Neural progenitor cell (in vitro differentiated cells): Measurements from ENCODE around the gene KLHL30. TPM values are rescaled to one million over a fixed set of nuclear protein-coding genes. Genes with fewer than 3 reads are reported as not detected.

ENCODE experiments used
- DNase-seq: peaks from one replicate; pipeline ENCODE4 v3.0.0-alpha.2; 2016; ENCODE audit warnings: low spot score
- H2AFZ ChIP-seq: fragments of 200-600 bp; sonication (generic); replicated peaks from 2 replicates; pipeline ENCODE4 v1.6.1; 2016; ENCODE audit warnings: antibody characterized with exemption
- H3F3A ChIP-seq: fragments of 200-600 bp; sonication (generic); 2 replicates; pipeline ENCODE4 v1.6.1; 2016; ENCODE audit warnings: antibody characterized with exemption, low read depth
- H3K27ac ChIP-seq: fragments of 200-600 bp; sonication (generic); 2 replicates; pipeline ENCODE4 v1.5.1; 2016; ENCODE audit warnings: mild to moderate bottlenecking
- H3K27me3 ChIP-seq: fragments of 200-600 bp; sonication (generic); 2 replicates; pipeline ENCODE4 v1.6.1; 2016; ENCODE audit warnings: mild to moderate bottlenecking, moderate library complexity
- H3K36me3 ChIP-seq: fragments of 200-600 bp; sonication (generic); 2 replicates; pipeline ENCODE4 v1.5.1; 2016
- H3K4me1 ChIP-seq: fragments of 200-600 bp; sonication (generic); 2 replicates; pipeline ENCODE4 v1.6.1; 2016; ENCODE audit warnings: mixed run types
- H3K4me2 ChIP-seq: fragments of 200-600 bp; sonication (generic); 2 replicates; pipeline ENCODE4 v1.6.1; 2016
- H3K4me3 ChIP-seq: fragments of 200-600 bp; sonication (generic); 2 replicates; pipeline ENCODE4 v1.5.1; 2016
- H3K79me2 ChIP-seq: fragments of 200-600 bp; sonication (generic); 2 replicates; pipeline ENCODE4 v1.6.1; 2016; ENCODE audit warnings: low read depth
- H3K9ac ChIP-seq: fragments of 200-600 bp; sonication (generic); 2 replicates; pipeline ENCODE4 v1.6.1; 2016
- H3K9me3 ChIP-seq: fragments of 200-600 bp; sonication (generic); 2 replicates; pipeline ENCODE4 v1.5.1; 2016; ENCODE audit warnings: low read depth
- H4K20me1 ChIP-seq: fragments of 200-600 bp; sonication (generic); 2 replicates; pipeline ENCODE4 v1.6.1; 2016; ENCODE audit warnings: low read depth
- H3K27ac Mint-ChIP-seq: 3 replicates; pipeline ENCODE4 v1.8.0; 2021; ENCODE audit warnings: mixed read lengths
- H3K27me3 Mint-ChIP-seq: 2 replicates; pipeline ENCODE4 v1.8.0; 2022; ENCODE audit warnings: low read depth, mild to moderate bottlenecking, inconsistent platforms, moderate library complexity, mixed read lengths; ENCODE audit not compliant: insufficient read depth
- H3K36me3 Mint-ChIP-seq: 3 replicates; pipeline ENCODE4 v1.8.0; 2021; ENCODE audit warnings: mixed read lengths
- H3K4me1 Mint-ChIP-seq: 3 replicates; pipeline ENCODE4 v1.8.0; 2021; ENCODE audit warnings: mixed read lengths
- H3K4me3 Mint-ChIP-seq: 3 replicates; pipeline ENCODE4 v1.8.0; 2021; ENCODE audit warnings: mild to moderate bottlenecking, moderate library complexity, mixed read lengths
- H3K9me3 Mint-ChIP-seq: 3 replicates; pipeline ENCODE4 v1.8.0; 2020; ENCODE audit warnings: mixed read lengths
- EZH2 ChIP-seq: fragments of 200-600 bp; sonication (generic); IDR thresholded peaks from 2 replicates; pipeline ENCODE4 v1.6.1; 2017; ENCODE audit warnings: antibody characterized with exemption, mild to moderate bottlenecking, moderate library complexity
- EZH2phosphoT487 ChIP-seq: fragments of 200-600 bp; sonication (generic); IDR thresholded peaks from 2 replicates; pipeline ENCODE4 v1.6.1; 2017; ENCODE audit warnings: antibody characterized with exemption
- total RNA-seq: library from RNA; depleted of rRNA; stranded (reverse); fragments of >200 nt; gene quantifications from 2 replicates; pipeline ENCODE4 v1.2.3, GENCODE V29; 2015; ENCODE audit warnings: low replicate concordance
- TF ChIP-seq, protein P1 (sequence below): fragments of 200-600 bp; sonication (generic); IDR thresholded peaks from 2 replicates; pipeline ENCODE4 v1.5.1; 2017; ENCODE audit warnings: antibody characterized with exemption, mild to moderate bottlenecking

The KLHL30 gene
- total RNA-seq, 1 donor from 2014 or later, result not detected

DNA sequence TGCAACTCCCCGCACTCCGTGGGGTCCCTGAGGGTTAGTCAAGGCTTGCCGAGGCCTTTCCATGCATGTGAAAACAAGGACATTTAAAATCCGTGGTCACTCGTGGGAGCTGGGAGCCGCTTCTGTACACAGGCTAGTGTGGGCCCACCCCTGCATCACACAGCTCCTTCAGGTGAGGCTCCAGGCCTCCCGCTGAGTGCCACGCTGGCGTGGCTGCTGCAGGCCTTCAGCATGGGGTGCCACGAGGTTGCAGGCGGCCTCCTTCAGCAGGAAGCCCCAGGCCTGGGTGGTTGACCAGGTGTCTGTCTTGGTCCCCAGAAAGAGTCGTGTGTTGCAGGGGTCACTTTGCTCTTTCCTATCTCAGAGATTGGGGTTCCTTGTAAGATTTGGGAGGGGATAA lies 6.6 kb downstream of the KLHL30 start:
- Mint-ChIP-seq H3K27ac (peak overlapping the region; percentile 69), H3K4me1 (no peaks in the 10 kb centered on the region), H3K36me3 (no peaks in the 10 kb centered on the region), H3K27me3 (peaks cover 7% of the 10 kb centered on the region), H3K4me3 (no peak overlapping the region), H3K9me3 (no peaks in the 10 kb centered on the region)
- TF ChIP-seq EZH2 (no peak), EZH2phosphoT487 (no peak)
- TF ChIP-seq, protein P1, sequence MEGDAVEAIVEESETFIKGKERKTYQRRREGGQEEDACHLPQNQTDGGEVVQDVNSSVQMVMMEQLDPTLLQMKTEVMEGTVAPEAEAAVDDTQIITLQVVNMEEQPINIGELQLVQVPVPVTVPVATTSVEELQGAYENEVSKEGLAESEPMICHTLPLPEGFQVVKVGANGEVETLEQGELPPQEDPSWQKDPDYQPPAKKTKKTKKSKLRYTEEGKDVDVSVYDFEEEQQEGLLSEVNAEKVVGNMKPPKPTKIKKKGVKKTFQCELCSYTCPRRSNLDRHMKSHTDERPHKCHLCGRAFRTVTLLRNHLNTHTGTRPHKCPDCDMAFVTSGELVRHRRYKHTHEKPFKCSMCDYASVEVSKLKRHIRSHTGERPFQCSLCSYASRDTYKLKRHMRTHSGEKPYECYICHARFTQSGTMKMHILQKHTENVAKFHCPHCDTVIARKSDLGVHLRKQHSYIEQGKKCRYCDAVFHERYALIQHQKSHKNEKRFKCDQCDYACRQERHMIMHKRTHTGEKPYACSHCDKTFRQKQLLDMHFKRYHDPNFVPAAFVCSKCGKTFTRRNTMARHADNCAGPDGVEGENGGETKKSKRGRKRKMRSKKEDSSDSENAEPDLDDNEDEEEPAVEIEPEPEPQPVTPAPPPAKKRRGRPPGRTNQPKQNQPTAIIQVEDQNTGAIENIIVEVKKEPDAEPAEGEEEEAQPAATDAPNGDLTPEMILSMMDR, result no peak
- Histone ChIP-seq H3F3A (no peaks in the 10 kb centered on the region), H3K4me2 (no peak overlapping the region), H3K4me3 (no peak overlapping the region), H4K20me1 (no peaks in the 10 kb centered on the region), H3K36me3 (no peaks in the 10 kb centered on the region), H3K4me1 (no peaks in the 10 kb centered on the region), H3K79me2 (no peaks in the 10 kb centered on the region), H3K9ac (no peak overlapping the region), H3K27me3 (no peaks in the 10 kb centered on the region), H3K27ac (no peak overlapping the region), H2AFZ (no peak overlapping the region), H3K9me3 (no peaks in the 10 kb centered on the region)
- DNase-seq, result no peak

DNA sequence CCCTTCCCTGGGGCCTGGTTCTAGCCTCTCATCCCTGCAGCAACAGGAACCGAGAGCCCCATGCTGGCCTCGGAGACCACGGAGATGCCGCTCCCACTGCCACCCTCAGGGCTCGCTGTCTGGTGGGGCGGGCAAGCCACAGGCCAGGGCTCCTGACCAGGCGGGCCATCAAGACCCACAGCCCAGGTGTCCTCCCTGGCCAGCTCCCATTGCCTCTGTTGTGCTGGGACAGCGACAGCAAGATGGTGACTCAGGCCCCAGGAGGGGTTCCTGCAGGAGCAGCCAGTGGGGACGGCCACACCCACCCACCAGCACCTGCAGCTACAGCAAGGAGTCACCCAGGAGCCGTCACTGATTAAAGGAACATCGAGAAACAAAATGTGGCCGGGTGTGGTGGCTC lies 7.4 kb downstream of the KLHL30 start:
- Histone ChIP-seq H4K20me1 (no peaks in the 10 kb centered on the region), H3K9me3 (no peaks in the 10 kb centered on the region), H3K4me3 (no peak overlapping the region), H3K27ac (no peak overlapping the region), H2AFZ (no peak overlapping the region), H3K4me2 (no peak overlapping the region), H3K79me2 (no peaks in the 10 kb centered on the region), H3K36me3 (no peaks in the 10 kb centered on the region), H3K4me1 (no peaks in the 10 kb centered on the region), H3K27me3 (no peaks in the 10 kb centered on the region), H3F3A (no peaks in the 10 kb centered on the region), H3K9ac (no peak overlapping the region)
- TF ChIP-seq EZH2phosphoT487 (no peak), EZH2 (no peak)
- TF ChIP-seq, protein P1, result no peak
- DNase-seq, result no peak
- H3K4me3 Mint-ChIP-seq, result no peak overlapping the region
- no peaks in the 10 kb centered on the region for H3K36me3 Mint-ChIP-seq
- no peaks in the 10 kb centered on the region for H3K9me3 Mint-ChIP-seq
- H3K27me3 Mint-ChIP-seq, result peaks cover 7% of the 10 kb centered on the region
- no peak overlapping the region for H3K27ac Mint-ChIP-seq
- no peaks in the 10 kb centered on the region for H3K4me1 Mint-ChIP-seq

DNA sequence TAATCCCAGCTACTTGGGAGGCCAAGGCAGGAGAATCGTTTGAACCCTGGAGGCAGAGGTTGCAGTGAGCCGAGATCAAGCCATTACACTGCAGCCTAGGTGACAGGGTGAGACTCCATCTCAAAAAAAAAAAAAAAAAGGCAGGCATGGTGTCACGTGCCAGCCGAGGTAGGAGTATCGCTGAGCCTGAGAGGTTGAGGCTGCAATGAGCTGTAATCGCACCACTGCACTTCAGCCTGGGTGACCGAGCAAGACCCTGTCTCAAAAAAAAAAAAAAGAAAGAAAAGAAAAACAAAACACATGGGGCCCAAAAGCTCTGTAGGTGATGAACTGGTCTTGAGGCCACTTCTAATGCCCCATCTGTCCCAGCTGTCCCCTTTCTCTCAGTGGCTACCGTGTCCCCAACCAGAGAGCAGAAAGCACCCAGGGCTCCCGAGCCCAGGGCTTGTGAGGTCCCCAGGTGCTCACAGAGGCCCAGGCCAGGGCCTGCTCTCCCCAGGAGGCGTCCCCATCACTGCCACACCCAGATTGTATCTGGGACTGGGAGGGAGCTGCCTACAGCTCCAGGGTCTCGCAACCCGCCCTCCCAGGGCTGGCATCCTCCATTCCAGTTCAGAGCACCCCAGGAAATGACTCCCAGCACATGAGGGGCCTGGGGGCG lies 8.5 kb downstream of the KLHL30 start:
- Mint-ChIP-seq H3K4me1 (no peaks in the 10 kb centered on the region), H3K9me3 (no peaks in the 10 kb centered on the region), H3K27me3 (peaks cover 4% of the 10 kb centered on the region), H3K36me3 (no peaks in the 10 kb centered on the region), H3K27ac (no peak overlapping the region), H3K4me3 (no peak overlapping the region)
- no peaks in the 10 kb centered on the region for H3K79me2 ChIP-seq
- no peak for TF ChIP-seq EZH2
- TF ChIP-seq EZH2phosphoT487, result no peak
- TF ChIP-seq, protein P1, result no peak
- H3K9ac ChIP-seq, result no peak overlapping the region
- H3K4me2 ChIP-seq, result no peak overlapping the region
- H3K9me3 ChIP-seq, result no peaks in the 10 kb centered on the region
- no peak overlapping the region for H3K4me3 ChIP-seq
- DNase-seq, result no peak
- H4K20me1 ChIP-seq, result no peaks in the 10 kb centered on the region
- H3K4me1 ChIP-seq, result peaks cover 7% of the 10 kb centered on the region
- H2AFZ ChIP-seq, result no peak overlapping the region
- H3K27ac ChIP-seq, result no peak overlapping the region
- H3K36me3 ChIP-seq, result no peaks in the 10 kb centered on the region
- no peaks in the 10 kb centered on the region for H3K27me3 ChIP-seq
- H3F3A ChIP-seq, result no peaks in the 10 kb centered on the region
